ENCODE results near the gene IL17RA. TPM values are rescaled to one million over a fixed set of nuclear protein-coding genes. Genes with fewer than 3 reads are reported as not detected.

The IL17RA gene
- total and polyA plus RNA-seq, 8 donors: 3.2 to 19.1 (median 8.7) TPM

- Histone ChIP-seq H3K9me3 (peaks cover 0 to 4% (median 0%) of the 10 kb centered on the region in 4 donors), H3K27me3 (peaks cover 4 to 63% (median 35%) of the 10 kb centered on the region in 3 donors), H3K4me1 (peaks cover 12 to 38% (median 20%) of the 10 kb centered on the region in 4 donors), H3K27ac (peak within 1 kb of the TSS in 2 of 5 donors; percentile 18 to 55), H3K36me3 (no peaks in the 10 kb centered on the region), H3K4me3 (peak within 1 kb of the TSS; percentile 51 to 89 (median 62))
- TF ChIP-seq CTCF (IDR thresholded peaks at IDR 0.05) (no peak), POLR2AphosphoS5 (IDR thresholded peaks at IDR 0.05) (no peak), EP300 (IDR thresholded peaks at IDR 0.05) (no peak), POLR2A (IDR thresholded peaks at IDR 0.05) (no peak)
- intact Hi-C loops (cut with DNase I; ENCODE audit: low total_unique reads): no loop called here
- 6 to 10% (median 7%) methylated on average over 47 to 66 of the region's 69 CpGs for WGBS, 5 donors
- peak; percentile 50 to 90 for DNase-seq
Measured at GRCh38 chr22:17121233-17122195, 36.7 kb downstream of the IL17RA start, which contains the start of gene TMEM121B. TSS of gene TMEM121B (minus strand) at chr22:17121360. CDS start at chr22:17121127, 233 bp downstream.

- no peak overlapping the region for H3K27ac ChIP-seq
- TF ChIP-seq EP300 (IDR thresholded peaks at IDR 0.05): no peak
- no peak for TF ChIP-seq CTCF (IDR thresholded peaks at IDR 0.05)
- TF ChIP-seq POLR2A (IDR thresholded peaks at IDR 0.05): no peak
- no peak for TF ChIP-seq POLR2AphosphoS5 (IDR thresholded peaks at IDR 0.05)
- peaks cover 0 to 2% (median under 1%) of the 10 kb centered on the region in 4 donors for H3K36me3 ChIP-seq
- H3K4me3 ChIP-seq: no peak overlapping the region
- intact Hi-C loops (cut with DNase I; ENCODE audit: low total_unique reads): no loop called here
- no peak for DNase-seq
- no peaks in the 10 kb centered on the region for H3K27me3 ChIP-seq
- H3K9me3 ChIP-seq: no peaks in the 10 kb centered on the region
- no peaks in the 10 kb centered on the region for H3K4me1 ChIP-seq
- 73 to 95% (median 88%) methylated on average over 1 of the region's 1 CpG for WGBS, 5 donors
Measured at GRCh38 chr22:17130199-17130598, 45.4 kb downstream of the IL17RA start.

- TF ChIP-seq POLR2A (IDR thresholded peaks at IDR 0.05): no peak
- TF ChIP-seq POLR2AphosphoS5 (IDR thresholded peaks at IDR 0.05): no peak
- no peak for TF ChIP-seq CTCF (IDR thresholded peaks at IDR 0.05)
- no peak for TF ChIP-seq EP300 (IDR thresholded peaks at IDR 0.05)
- Histone ChIP-seq H3K36me3 (peaks cover 0 to 12% (median 6%) of the 10 kb centered on the region in 4 donors), H3K27ac (no peak overlapping the region), H3K27me3 (no peaks in the 10 kb centered on the region), H3K4me3 (no peak overlapping the region), H3K4me1 (no peaks in the 10 kb centered on the region), H3K9me3 (no peaks in the 10 kb centered on the region)
- 44 to 56% (median 49%) methylated on average over 5 of the region's 5 CpGs for WGBS, 5 donors
- no peak for DNase-seq
- intact Hi-C loops (cut with DNase I; ENCODE audit: low total_unique reads): no loop called here
Measured at GRCh38 chr22:17131686-17132085, 46.9 kb downstream of the IL17RA start.

GRCh38 chr22:17132112-17132511, 47.3 kb downstream of the IL17RA start:
- DNase-seq: no peak
- no peak overlapping the region for H3K27ac ChIP-seq
- no peaks in the 10 kb centered on the region for H3K27me3 ChIP-seq
- H3K4me1 ChIP-seq: no peaks in the 10 kb centered on the region
- H3K9me3 ChIP-seq: no peaks in the 10 kb centered on the region
- WGBS, 5 donors: 13 to 41% (median 18%) methylated on average over 2 of the region's 2 CpGs
- H3K36me3 ChIP-seq: peaks cover 0 to 16% (median 11%) of the 10 kb centered on the region in 4 donors
- TF ChIP-seq EP300 (IDR thresholded peaks at IDR 0.05) (no peak), POLR2AphosphoS5 (IDR thresholded peaks at IDR 0.05) (no peak), CTCF (IDR thresholded peaks at IDR 0.05) (no peak), POLR2A (IDR thresholded peaks at IDR 0.05) (no peak)
- H3K4me3 ChIP-seq: no peak overlapping the region
- intact Hi-C loops (cut with DNase I; ENCODE audit: low total_unique reads): no loop called here
